Esophagus muscularis mucosa (tissue), 3 donors: ENCODE data around the gene WNT8A.

Source experiments
- CTCF ChIP-seq, 3 experiments: fragments of 200-600 bp in 2 of 3; fragments of 450-650 bp in 1 of 3; sonication (generic) in 2 of 3; IDR thresholded peaks; one replicate each; pipeline ENCODE4 v1.5.1; 2017 to 2019; ENCODE audit warnings: antibody characterized with exemption in 3 of 3, mild to moderate bottlenecking in 2 of 3, moderate library complexity in 1 of 3
- POLR2A ChIP-seq: fragments of 450-650 bp; IDR thresholded peaks from one replicate; pipeline ENCODE4 v1.6.1; 2017; ENCODE audit warnings: antibody characterized with exemption, moderate library complexity, mild to moderate bottlenecking, low read depth

GRCh38 chr5:138138949-138139780 lies 55.3 kb downstream of the WNT8A start, which contains the start of gene NME5:
- TF ChIP-seq CTCF (IDR thresholded peaks at IDR 0.05) = no peak
- no peak for TF ChIP-seq POLR2A
